GM12872 (cell line): ENCODE measurements around the gene FYCO1.

ENCODE experiments used
- CTCF ChIP-seq: IDR thresholded peaks from 3 replicates; pipeline ENCODE4 v1.5.1; 2011; ENCODE audit warnings: low read depth, mild to moderate bottlenecking, low read length, moderate library complexity; ENCODE audit not compliant: insufficient read depth

Gene FYCO1

GRCh38 chr3:45969116-45969515 lies 26.5 kb downstream of the FYCO1 start:
- TF ChIP-seq CTCF = no peak

- no peak for TF ChIP-seq CTCF
These were observed 26.9 kb downstream of the FYCO1 start for GRCh38 chr3:45968706-45969105.

- no peak for TF ChIP-seq CTCF
These were observed 27.5 kb downstream of the FYCO1 start for GRCh38 chr3:45968149-45968548.

- no peak for TF ChIP-seq CTCF
These were observed 27.9 kb downstream of the FYCO1 start for GRCh38 chr3:45967724-45968123.

GRCh38 chr3:45966950-45967640 lies 28.5 kb downstream of the FYCO1 start:
- no peak for TF ChIP-seq CTCF

- no peak for TF ChIP-seq CTCF
These were observed 29.2 kb downstream of the FYCO1 start for GRCh38 chr3:45966371-45966791.

GRCh38 chr3:45965653-45966052 lies 30.0 kb downstream of the FYCO1 start:
- TF ChIP-seq CTCF = no peak
